BJ (cell line): ENCODE results near the gene HMGB1. TPM values are rescaled to one million over a fixed set of nuclear protein-coding genes. Genes with fewer than 3 reads are reported as not detected.

ENCODE experiments used
- CTCF ChIA-PET: fragments of 350-600 bp; formaldehyde crosslinking; extraction: SDS; loops from one replicate; lab custom pipeline; 2021; ENCODE audit warnings: antibody characterized with exemption, inconsistent platforms; lab: Yijun Ruan, JAX
- POLR2A ChIA-PET: fragments of 300-600 bp; sonication (Branson Sonifier 250); formaldehyde crosslinking; extraction: SDS; loops from one replicate; lab custom pipeline; 2021; ENCODE audit warnings: antibody characterized with exemption; lab: Charles Lee
- DNase-seq: peaks from one replicate; pipeline ENCODE4 v3.0.0-alpha.2; 2011; ENCODE audit warnings: low read depth
- H3K27me3 ChIP-seq: 2 replicates; pipeline ENCODE4 v1.6.0; 2011; ENCODE audit warnings: low read length; ENCODE audit not compliant: control insufficient read depth, insufficient read depth
- H3K36me3 ChIP-seq: 2 replicates; pipeline ENCODE4 v1.5.1; 2011; ENCODE audit warnings: low read length; ENCODE audit not compliant: control insufficient read depth, insufficient read depth
- H3K4me3 ChIP-seq: 2 replicates; pipeline ENCODE4 v1.5.1; 2011; ENCODE audit warnings: low read depth, mild to moderate bottlenecking, control low read depth, low read length
- CTCF ChIP-seq: IDR thresholded peaks from 2 replicates; pipeline ENCODE4 v1.5.1; 2011; ENCODE audit warnings: low read depth, mild to moderate bottlenecking, control low read depth, inconsistent platforms, low read length, moderate library complexity; ENCODE audit not compliant: insufficient read depth
- polyA plus RNA-seq: library from polyadenylated mRNA; depleted of rRNA; stranded (reverse); fragments of >200 nt; gene quantifications from 2 replicates; pipeline ENCODE4 v1.2.3, GENCODE V29; 2011

Gene HMGB1
- polyA plus RNA-seq, 1 experiment, result 93.4 TPM

GRCh38 chr13:30480292-30480950 lies 14.7 kb upstream of the HMGB1 start:
- DNase-seq, result no peak
- no peaks in the 10 kb centered on the region for H3K36me3 ChIP-seq
- no peak overlapping the region for H3K4me3 ChIP-seq
- ChIA-PET POLR2A (no interaction called here), CTCF (no interaction called here)
- TF ChIP-seq CTCF, result no peak
- H3K27me3 ChIP-seq, result no peaks in the 10 kb centered on the region

- Histone ChIP-seq H3K36me3 (no peaks in the 10 kb centered on the region), H3K4me3 (no peak overlapping the region), H3K27me3 (no peaks in the 10 kb centered on the region)
- ChIA-PET POLR2A (no interaction called here), CTCF (interaction anchor here (0.6 kb wide), 1 partner anchor 222 kb away, joined by 3 read pairs; no protein-coding TSS in a partner anchor)
- TF ChIP-seq CTCF, result no peak
- no peak for DNase-seq
Measured at GRCh38 chr13:30479883-30480219, 14.1 kb upstream of the HMGB1 start.

- ChIA-PET CTCF (interaction anchor here (0.6 kb wide), 1 partner anchor 222 kb away, joined by 3 read pairs; no protein-coding TSS in a partner anchor), POLR2A (no interaction called here)
- TF ChIP-seq CTCF, result no peak
- Histone ChIP-seq H3K36me3 (no peaks in the 10 kb centered on the region), H3K27me3 (no peaks in the 10 kb centered on the region), H3K4me3 (no peak overlapping the region)
- DNase-seq, result no peak
Measured at GRCh38 chr13:30479154-30479882, 13.6 kb upstream of the HMGB1 start.

GRCh38 chr13:30477346-30478195 lies 11.8 kb upstream of the HMGB1 start:
- POLR2A ChIA-PET, result no interaction called here
- CTCF ChIA-PET, result no interaction called here
- no peaks in the 10 kb centered on the region for H3K36me3 ChIP-seq
- DNase-seq, result no peak
- H3K4me3 ChIP-seq, result no peak overlapping the region
- H3K27me3 ChIP-seq, result no peaks in the 10 kb centered on the region
- TF ChIP-seq CTCF, result no peak

GRCh38 chr13:30473675-30474074 lies 7.9 kb upstream of the HMGB1 start:
- no peaks in the 10 kb centered on the region for H3K27me3 ChIP-seq
- no peak for DNase-seq
- ChIA-PET POLR2A (no interaction called here), CTCF (interaction anchor here (1.0 kb wide), 1 partner anchor 9 kb away, joined by 4 read pairs; no protein-coding TSS in a partner anchor)
- no peak overlapping the region for H3K4me3 ChIP-seq
- no peaks in the 10 kb centered on the region for H3K36me3 ChIP-seq
- TF ChIP-seq CTCF, result no peak
